ENCODE results near the gene DDX59. TPM values are rescaled to one million over a fixed set of nuclear protein-coding genes. Genes with fewer than 3 reads are reported as not detected.

The DDX59 gene
- total and polyA plus RNA-seq, 9 of the 15 experiments (the other 6 are each of a cell fraction or from before 2014, with no cell fraction given) = 8.3 to 30.4 (median 19.8) TPM

GRCh38 chr1:200708161-200708560 lies 38.5 kb upstream of the DDX59 start (continued):
- TF ChIP-seq SMC3 (conservative IDR thresholded peaks at IDR 0.05; ENCODE audit: insufficient read depth, low read depth, low read length) = no peak

GRCh38 chr1:200707116-200707515 lies 37.4 kb upstream of the DDX59 start:
- Histone ChIP-seq H3K27me3 (ENCODE audit: control insufficient read depth in 2 of 2, insufficient read depth in 2 of 2, low read length in 2 of 2) (no peaks in the 10 kb centered on the region), H3K4me2 (ENCODE audit: insufficient read depth, low read length) (no peak overlapping the region), H3K4me3 (no peak overlapping the region), H3K27ac (ENCODE audit: extremely low read depth, low read depth, low read length) (no peak overlapping the region), H2AFZ (ENCODE audit: low read depth, low read length) (no peak overlapping the region), H3K79me2 (ENCODE audit: control insufficient read depth, insufficient read depth, low read length) (no peaks in the 10 kb centered on the region), H3K9me1 (ENCODE audit: control insufficient read depth, insufficient read depth, low read length) (no peaks in the 10 kb centered on the region), H3K36me3 (ENCODE audit: control insufficient read depth, insufficient read depth, low read length) (no peaks in the 10 kb centered on the region), H3K9ac (ENCODE audit: insufficient read depth in 1 of 2, low read depth in 2 of 2, low read length in 2 of 2) (no peak overlapping the region), H3K4me1 (replicated peaks in 1 of 2; ENCODE audit: control insufficient read depth in 2 of 2, insufficient read depth in 2 of 2, low read length in 2 of 2) (peaks cover 4 to 16% of the 10 kb centered on the region in 2 experiments; a peak in 2 of 5 replicates), H3K9me3 (replicated peaks; ENCODE audit: control insufficient read depth, insufficient read depth, low read depth, low read length) (no peaks in the 10 kb centered on the region), H4K20me1 (replicated peaks; ENCODE audit: control insufficient read depth, insufficient read depth, low read length) (no peaks in the 10 kb centered on the region)
- WGBS (ENCODE audit: insufficient coverage, low coverage, missing lambda C conversion rate) = 42% methylated on average over 5 of the region's 5 CpGs
- POLR2A ChIA-PET = no interaction called here
- CTCF ChIA-PET (ENCODE audit: low intra/inter-chr PET ratio) = no interaction called here
- FAIRE-seq = no peak
- ATAC-seq = no peak
- intact Hi-C loops (cut with micrococcal nuclease) = no loop called here
- in situ Hi-C loops (cut with MboI) = no loop called here
- DNase-seq (ENCODE audit: extremely low read depth in 1 of 4, low spot score in 3 of 4) = no peak
- BruUV-seq (replicated peaks) = no TSS peak
- TF ChIP-seq ATF3 (IDR thresholded peaks at IDR 0.05) (no peak), ATF3 (CRISPR knock-in tag; conservative IDR thresholded peaks at IDR 0.05) (no peak), ILK (tag; IDR thresholded peaks at IDR 0.05; ENCODE audit: borderline replicate concordance, low read depth) (no peak), FOXO4 (CRISPR knock-in tag; IDR thresholded peaks at IDR 0.05) (no peak), REST (IDR thresholded peaks at IDR 0.05; ENCODE audit: borderline replicate concordance) (no peak), REST (CRISPR knock-in tag; IDR thresholded peaks at IDR 0.05; ENCODE audit: low read depth) (no peak), ATF6 (CRISPR knock-in tag; IDR thresholded peaks at IDR 0.05) (no peak)

Data from K562 (cell line).